Neuron (in vitro differentiated cells): Measurements from ENCODE around the gene AP3D1.

ENCODE experiments used
- H2AFZ ChIP-seq: one replicate; pipeline ENCODE4 v1.6.1; 2013; ENCODE audit warnings: low read depth, mild to moderate bottlenecking, inconsistent platforms, low read length, moderate library complexity
- H3K27me3 ChIP-seq: one replicate; pipeline ENCODE4 v1.6.1; 2013; ENCODE audit warnings: low read length; ENCODE audit not compliant: insufficient read depth
- H3K36me3 ChIP-seq: one replicate; pipeline ENCODE4 v1.6.1; 2013; ENCODE audit warnings: low read length; ENCODE audit not compliant: insufficient read depth
- H3K4me1 ChIP-seq: one replicate; pipeline ENCODE4 v1.6.1; 2013; ENCODE audit warnings: low read length; ENCODE audit not compliant: insufficient read depth
- H3K4me3 ChIP-seq: 2 replicates; pipeline ENCODE4 v1.5.1; 2013; ENCODE audit warnings: mild to moderate bottlenecking, low read length, moderate library complexity
- H3K9me3 ChIP-seq: one replicate; pipeline ENCODE4 v1.6.1; 2013; ENCODE audit warnings: low read length

AP3D1 gene

DNA sequence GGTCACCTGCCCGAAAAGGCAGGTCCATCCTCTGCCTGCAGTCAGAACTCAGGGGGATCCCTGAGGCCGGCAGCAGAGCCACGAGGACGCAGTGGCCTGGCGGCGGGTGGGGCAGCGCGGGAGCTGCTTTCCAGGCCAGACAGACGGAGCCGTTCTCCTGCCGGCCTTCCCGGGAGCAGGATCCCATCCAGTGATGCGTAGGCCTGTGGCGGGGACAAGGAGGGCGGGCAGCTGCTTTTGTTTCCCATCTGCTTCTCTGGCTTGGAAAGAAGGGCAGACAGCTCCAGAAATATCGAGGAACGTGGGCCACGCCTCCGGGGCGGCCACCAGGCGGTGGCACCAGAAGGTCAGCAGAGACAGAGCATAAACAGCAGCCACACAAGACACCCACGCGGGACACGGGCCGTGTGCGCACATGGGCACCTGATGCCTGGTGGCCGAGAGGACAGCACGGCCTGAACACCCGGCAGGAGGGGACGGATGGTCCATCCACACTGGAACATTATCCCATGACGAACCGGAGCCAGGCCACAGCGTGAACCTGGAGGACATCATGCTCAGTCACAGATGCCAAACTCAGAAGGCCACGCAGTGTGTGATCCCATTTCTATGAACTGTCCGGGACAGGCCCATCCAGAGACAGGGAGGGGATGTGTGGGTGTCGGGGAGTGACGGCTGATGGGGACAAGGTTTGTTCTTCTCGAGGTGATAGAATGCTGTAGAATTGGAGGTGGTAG lies 86.4 kb downstream of the AP3D1 start:
- H3K27me3 ChIP-seq, result no peaks in the 10 kb centered on the region

DNA sequence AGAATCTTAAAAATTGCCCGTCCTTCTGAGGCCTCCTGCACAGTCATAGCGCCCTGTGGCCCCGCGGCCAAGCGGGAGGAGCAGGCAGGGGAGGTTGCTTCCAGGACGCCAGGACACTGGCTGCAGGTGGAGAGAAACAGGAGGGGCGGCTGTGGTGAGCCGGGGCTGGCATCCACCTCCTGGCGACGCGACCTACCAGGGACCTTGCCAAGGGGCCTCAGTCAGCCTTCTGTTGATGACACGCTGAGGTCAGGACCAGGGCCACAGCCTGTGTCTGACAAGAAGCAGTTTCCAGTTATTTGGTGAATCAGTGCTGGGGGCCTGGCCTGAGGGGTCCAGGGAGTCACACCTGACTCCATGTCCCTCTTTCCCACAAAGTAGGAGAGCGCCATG lies 87.0 kb downstream of the AP3D1 start:
- no peak overlapping the region for H3K4me3 ChIP-seq
- H3K9me3 ChIP-seq, result no peaks in the 10 kb centered on the region
- no peak overlapping the region for H2AFZ ChIP-seq
- no peaks in the 10 kb centered on the region for H3K27me3 ChIP-seq
- H3K4me1 ChIP-seq, result peaks cover 31% of the 10 kb centered on the region
- no peaks in the 10 kb centered on the region for H3K36me3 ChIP-seq

More for the DNA sequence above, 86.4 kb downstream of the AP3D1 start:
- Histone ChIP-seq H2AFZ (no peak overlapping the region), H3K9me3 (no peaks in the 10 kb centered on the region), H3K4me3 (no peak overlapping the region), H3K4me1 (peaks cover 25% of the 10 kb centered on the region), H3K36me3 (no peaks in the 10 kb centered on the region)

DNA sequence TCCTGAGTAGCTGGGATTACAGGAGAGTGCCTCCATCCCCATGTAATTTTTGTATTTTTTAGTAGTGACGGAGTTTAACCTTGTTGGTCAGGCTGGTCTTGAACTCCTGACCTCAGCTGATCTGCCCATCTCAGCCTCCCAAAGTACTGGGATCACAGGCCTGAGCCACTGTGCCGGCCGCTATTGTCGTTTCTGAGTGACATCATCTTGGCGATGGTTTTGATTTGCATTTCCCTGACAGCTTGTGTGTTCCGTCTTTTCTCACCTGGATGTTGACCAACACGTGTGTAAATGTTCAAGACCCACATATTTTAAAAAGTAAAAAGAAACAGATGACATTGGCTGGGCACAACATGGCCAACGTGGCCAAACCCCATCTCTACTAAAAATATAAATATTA lies 87.5 kb downstream of the AP3D1 start:
- Histone ChIP-seq H2AFZ (no peak overlapping the region), H3K9me3 (no peaks in the 10 kb centered on the region), H3K4me3 (no peak overlapping the region), H3K27me3 (no peaks in the 10 kb centered on the region), H3K4me1 (peaks cover 34% of the 10 kb centered on the region), H3K36me3 (no peaks in the 10 kb centered on the region)

DNA sequence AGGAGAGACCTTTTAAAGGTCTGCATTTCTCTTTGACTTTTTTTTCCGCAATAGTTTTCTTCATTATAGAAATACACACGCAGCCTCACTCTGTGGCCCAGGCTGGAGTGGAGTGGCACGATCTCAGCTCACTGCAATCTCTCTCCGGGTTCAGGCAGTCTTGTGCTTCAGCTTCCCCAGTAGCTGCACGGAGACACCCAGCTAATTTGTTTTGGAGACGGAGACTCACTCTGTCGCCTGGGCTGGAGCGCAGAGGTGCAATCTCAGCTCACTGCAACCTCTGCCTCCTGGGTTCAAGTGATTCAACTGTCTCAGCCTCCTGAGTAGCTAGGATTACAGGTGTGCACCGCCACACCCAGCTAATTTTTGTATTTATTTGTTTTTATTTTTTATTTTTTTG lies 88.6 kb downstream of the AP3D1 start:
- H3K4me3 ChIP-seq, result peak overlapping the region; percentile 78
- H3K27me3 ChIP-seq, result no peaks in the 10 kb centered on the region
- no peaks in the 10 kb centered on the region for H3K36me3 ChIP-seq
- no peaks in the 10 kb centered on the region for H3K9me3 ChIP-seq
- H3K4me1 ChIP-seq, result peaks cover 34% of the 10 kb centered on the region
- no peak overlapping the region for H2AFZ ChIP-seq

DNA sequence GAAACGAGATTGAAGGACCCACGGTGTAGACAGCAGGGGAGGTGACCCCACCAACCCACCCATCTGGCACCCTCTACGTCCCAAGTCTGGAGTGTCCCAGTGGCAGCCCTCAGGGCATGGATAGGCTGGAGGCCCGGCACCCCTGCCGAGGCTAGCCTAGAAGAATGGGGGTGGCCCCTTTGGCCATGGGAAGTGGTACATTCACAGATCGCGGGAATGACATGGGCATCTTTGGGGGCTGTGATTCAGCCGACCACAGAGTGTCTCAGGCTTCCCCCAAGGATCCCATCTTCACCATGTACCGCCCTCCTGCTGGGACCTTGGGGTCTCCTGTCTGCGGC lies 89.0 kb downstream of the AP3D1 start:
- Histone ChIP-seq H3K36me3 (no peaks in the 10 kb centered on the region), H2AFZ (no peak overlapping the region), H3K9me3 (no peaks in the 10 kb centered on the region), H3K27me3 (no peaks in the 10 kb centered on the region), H3K4me3 (peak overlapping the region; percentile 78), H3K4me1 (peaks cover 34% of the 10 kb centered on the region)

DNA sequence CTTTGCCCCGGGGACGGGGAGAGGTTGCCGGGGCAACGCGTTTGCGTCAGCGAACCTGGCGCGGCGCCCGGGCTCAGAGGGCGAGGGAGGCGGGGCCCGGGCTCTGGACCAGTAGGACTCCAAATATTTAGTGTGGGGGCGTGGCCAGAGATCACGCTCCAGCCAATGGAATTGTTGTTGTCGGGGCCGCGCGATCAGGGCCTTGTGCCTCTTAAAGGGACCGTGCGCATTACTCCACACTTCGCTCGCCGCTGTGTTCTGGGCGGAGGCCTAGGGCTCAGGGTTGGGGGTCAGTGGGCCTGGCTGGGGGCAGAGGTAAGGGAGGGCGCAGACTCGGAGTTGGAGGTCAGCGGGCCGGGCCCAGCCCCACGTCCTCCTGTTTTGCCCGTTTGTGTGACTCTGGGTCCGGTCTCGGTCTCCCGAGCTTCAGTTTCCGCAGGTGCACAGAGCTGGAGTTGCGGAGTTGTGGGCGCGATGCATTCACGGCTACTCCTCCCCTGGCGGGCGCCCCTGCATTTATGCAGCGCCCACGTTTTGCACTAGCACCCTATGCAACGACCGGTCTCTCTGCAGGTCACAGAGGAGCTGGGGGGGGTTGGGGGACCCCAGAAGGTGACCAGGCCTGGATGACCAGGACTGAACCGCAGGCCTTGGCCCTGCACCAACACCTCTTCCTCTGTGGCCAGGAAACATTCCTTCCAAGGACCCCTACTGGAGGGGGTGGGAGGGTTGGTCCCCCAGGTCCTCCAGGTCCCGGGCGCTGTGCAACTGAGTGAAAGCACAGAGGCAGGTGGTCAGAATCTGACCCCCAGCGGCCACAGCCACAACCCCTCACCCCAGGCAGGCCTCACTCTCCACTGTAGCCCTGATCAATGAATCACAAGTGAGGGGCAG lies 89.6 kb downstream of the AP3D1 start:
- Histone ChIP-seq H3K4me1 (peaks cover 34% of the 10 kb centered on the region), H3K36me3 (no peaks in the 10 kb centered on the region), H2AFZ (no peak overlapping the region), H3K27me3 (no peaks in the 10 kb centered on the region), H3K4me3 (peak overlapping the region; percentile 78), H3K9me3 (no peaks in the 10 kb centered on the region)

DNA sequence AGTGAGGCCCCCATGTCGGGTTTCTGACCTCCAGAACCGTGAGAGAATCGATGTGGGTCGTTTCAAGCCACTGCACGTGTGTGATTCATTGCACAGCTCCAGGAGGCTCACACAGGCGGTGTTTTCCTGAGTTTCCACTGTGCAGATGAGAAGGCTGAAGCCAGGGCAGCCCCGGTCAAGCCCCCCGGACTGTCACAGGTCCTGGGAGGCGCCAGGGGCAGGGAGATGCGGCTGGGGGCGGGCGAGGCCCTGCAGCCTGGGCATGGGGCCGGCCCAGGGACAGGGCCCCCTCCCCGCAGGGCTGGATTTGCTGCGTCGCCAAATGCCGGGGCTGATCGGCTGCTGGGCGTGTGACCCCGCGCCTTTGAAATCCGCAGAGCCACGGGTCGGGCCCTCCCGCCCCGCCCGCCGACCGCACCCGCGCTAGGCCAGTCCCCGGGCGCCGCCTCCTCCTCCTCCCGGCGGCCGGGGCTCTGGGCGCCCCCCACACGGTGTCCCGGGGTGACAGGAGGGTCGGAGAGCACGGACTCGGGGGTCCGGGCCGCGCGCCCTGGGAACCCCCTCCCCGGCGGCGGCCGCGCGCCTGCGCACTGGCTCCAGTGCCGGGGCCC lies 90.4 kb downstream of the AP3D1 start:
- Histone ChIP-seq H3K9me3 (no peaks in the 10 kb centered on the region), H3K27me3 (no peaks in the 10 kb centered on the region), H3K36me3 (no peaks in the 10 kb centered on the region), H2AFZ (peak overlapping the region; percentile 16), H3K4me1 (peaks cover 39% of the 10 kb centered on the region), H3K4me3 (peak overlapping the region; percentile 78)

DNA sequence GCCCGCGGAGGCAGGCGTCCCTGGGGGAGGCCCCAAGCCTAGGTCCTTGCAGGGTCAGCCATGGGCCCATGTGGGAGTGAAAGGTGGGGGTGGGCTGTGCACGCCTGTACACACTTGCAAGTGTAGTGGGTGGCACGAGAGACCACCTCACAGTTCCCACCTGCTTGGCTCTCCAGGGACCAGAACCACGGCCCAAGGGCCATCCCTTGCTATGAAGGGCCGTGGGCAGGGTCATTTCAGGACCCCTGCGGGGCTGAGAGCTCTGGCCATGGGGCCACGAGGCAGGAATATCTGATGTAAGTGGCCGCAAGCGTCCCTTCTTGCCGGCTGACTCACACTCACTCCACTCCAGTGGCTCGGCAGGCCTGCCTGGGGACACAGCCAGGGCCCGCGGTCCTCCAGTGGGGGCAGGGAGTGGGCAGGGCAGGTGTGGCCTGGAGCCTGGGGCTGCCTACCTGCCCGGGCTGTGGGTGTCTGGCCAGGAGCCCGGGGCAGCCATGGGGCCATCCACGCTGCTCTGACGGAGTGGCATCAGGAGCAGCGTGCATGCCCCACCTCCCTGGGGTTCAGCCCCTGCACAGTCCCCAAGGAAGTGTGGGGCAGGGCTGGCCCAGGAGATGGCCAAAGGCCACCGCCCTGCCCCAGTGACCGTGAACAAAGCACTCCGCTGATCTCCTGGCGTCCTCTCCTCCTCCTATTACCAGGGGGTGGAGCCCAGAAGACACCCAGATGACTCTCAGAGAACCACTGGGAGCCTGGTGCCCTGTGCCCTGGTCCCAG lies 91.8 kb downstream of the AP3D1 start:
- H2AFZ ChIP-seq, result no peak overlapping the region
- no peaks in the 10 kb centered on the region for H3K27me3 ChIP-seq
- H3K4me3 ChIP-seq, result peak overlapping the region; percentile 78
- peaks cover 45% of the 10 kb centered on the region for H3K4me1 ChIP-seq
- H3K9me3 ChIP-seq, result no peaks in the 10 kb centered on the region
- no peaks in the 10 kb centered on the region for H3K36me3 ChIP-seq

DNA sequence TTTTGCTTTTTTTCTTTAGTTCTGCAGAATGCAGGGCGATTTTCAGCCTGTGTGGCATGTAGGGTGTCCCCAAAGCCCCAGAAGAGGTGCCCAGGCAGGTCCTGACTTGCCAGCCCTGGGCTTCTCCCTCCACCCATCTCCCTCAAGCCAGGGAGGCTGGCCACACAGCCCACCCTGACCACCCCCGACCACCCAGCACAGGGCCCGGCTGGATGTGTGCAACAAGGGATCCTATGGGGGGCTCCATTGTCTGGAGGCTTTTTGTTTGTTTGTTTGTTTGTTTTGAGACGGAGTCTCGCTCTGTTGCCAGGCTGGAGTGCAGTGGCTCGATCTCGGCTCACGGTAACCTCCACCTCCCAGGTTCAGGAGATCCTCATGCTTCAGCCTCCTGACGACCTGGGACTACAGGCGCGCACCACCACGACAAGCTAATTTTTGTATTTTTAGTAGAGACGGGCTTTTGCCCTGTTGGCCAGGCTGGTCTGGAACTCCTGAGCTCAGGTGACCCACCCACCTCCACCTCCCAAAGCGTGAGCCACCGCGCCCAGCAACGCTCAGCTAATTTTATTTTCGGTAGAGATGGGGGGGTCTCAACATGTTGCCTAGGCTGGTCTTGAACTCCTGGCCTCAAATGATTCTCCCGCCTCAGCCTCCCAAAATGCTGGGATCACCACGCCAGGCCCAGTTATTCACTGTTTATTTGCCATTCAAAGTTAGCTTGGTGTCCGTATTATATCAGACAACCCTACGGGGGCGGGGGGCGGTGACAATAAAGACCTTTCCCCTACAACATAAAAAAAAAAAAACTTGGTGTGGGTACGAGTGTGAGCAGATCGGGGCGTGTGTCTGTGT lies 92.6 kb downstream of the AP3D1 start:
- no peaks in the 10 kb centered on the region for H3K9me3 ChIP-seq
- no peak overlapping the region for H2AFZ ChIP-seq
- H3K36me3 ChIP-seq, result no peaks in the 10 kb centered on the region
- H3K4me3 ChIP-seq, result no peak overlapping the region
- no peaks in the 10 kb centered on the region for H3K27me3 ChIP-seq
- H3K4me1 ChIP-seq, result peaks cover 41% of the 10 kb centered on the region

DNA sequence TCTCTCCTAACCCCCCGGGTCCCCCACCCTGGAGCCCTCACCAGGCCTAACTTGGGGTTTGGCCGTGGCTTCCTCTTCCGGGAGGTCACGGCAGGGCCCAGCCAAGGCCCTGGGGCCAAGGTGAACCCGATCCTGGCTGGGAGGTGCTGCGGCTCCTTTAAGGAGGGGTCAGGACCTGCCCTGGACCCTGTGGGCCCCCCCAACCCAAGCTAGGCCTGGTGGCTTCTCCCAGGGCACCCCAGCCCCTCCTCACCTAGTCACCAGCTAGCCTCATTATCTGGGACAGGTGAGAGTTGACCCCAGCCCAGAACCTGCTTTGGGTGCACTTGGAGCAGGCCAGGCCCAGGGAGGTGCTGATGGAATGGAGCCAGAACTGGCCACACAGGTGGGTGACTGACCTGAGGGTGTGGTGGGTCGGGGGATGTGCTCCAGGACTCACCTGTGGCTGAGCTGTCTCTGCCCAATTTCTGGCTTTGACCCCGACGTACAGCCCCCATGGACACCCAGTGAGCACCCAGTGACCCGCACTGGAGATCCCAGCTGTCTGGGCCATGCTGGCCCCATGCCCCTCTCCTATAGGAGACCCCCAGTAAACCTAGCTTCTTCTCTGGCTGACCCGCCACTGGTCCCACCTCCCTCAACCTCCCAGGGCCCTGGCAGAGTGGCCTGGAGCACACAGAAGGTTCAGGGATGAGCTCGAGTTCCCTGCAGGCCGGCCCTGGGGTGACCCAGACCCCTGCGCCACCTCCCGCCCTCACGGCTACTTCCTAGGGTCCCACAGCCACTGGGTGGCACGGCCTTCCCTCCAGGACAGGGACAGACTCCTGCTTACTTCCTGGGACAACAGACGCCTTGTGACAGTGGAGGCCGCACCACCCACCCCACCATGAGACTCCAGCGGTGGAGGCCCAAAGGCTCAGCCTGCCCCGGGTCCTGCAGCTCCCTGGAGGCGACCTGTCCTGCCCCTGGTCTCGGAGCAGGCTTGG lies 93.6 kb downstream of the AP3D1 start:
- no peaks in the 10 kb centered on the region for H3K27me3 ChIP-seq
- no peaks in the 10 kb centered on the region for H3K36me3 ChIP-seq

DNA sequence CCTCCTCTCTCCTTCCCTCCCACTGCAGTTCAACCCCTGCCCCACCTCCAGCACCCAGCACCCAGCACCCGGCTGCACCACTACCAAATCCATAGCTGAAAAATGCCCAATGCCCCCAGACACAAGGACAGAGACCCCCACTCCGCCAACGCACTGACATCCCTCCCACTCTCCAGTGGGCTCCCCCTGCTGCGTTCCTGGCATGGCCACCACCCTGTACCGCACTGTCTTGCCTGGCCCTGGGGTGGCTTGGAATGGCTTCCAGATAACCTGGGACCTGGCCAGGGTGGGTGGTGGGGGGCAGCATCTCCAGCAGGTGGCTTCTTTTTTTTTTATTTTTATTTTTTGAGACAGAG lies 94.6 kb downstream of the AP3D1 start:
- Histone ChIP-seq H3K4me3 (no peak overlapping the region), H3K9me3 (no peaks in the 10 kb centered on the region), H3K27me3 (no peaks in the 10 kb centered on the region), H2AFZ (no peak overlapping the region), H3K36me3 (no peaks in the 10 kb centered on the region), H3K4me1 (peaks cover 31% of the 10 kb centered on the region)

More for the DNA sequence above, 93.6 kb downstream of the AP3D1 start:
- no peak overlapping the region for H2AFZ ChIP-seq
- no peaks in the 10 kb centered on the region for H3K9me3 ChIP-seq
- no peak overlapping the region for H3K4me3 ChIP-seq
- H3K4me1 ChIP-seq, result peaks cover 41% of the 10 kb centered on the region
